HCT116 (cell line): ENCODE data around the gene TYW5.

Experiments
- CEBPB ChIP-seq: IDR thresholded peaks from 2 replicates; pipeline ENCODE4 v1.6.1; 2012; ENCODE audit warnings: low read depth
- CTCF ChIP-seq, 3 experiments: fragments of 200-600 bp in 1 of 3; sonication (generic) in 1 of 3; IDR thresholded peaks in 2 of 3; conservative IDR thresholded peaks in 1 of 3; 2 replicates each; pipeline ENCODE4 v1.5.1; 2012 to 2017; ENCODE audit warnings: low read depth in 2 of 3, low read length in 2 of 3, antibody characterized with exemption in 1 of 3, borderline replicate concordance in 1 of 3, control low read depth in 1 of 3, mild to moderate bottlenecking in 1 of 3, mixed read lengths in 1 of 3, mixed run types in 1 of 3, moderate library complexity in 1 of 3; ENCODE audit not compliant: insufficient read depth in 1 of 3
- EGR1 ChIP-seq: IDR thresholded peaks from 2 replicates; pipeline ENCODE4 v1.6.1; 2012; ENCODE audit warnings: low read depth
- EZH2 ChIP-seq: fragments of 200-600 bp; sonication (generic); IDR thresholded peaks from 2 replicates; pipeline ENCODE4 v1.6.1; 2017; ENCODE audit warnings: antibody characterized with exemption, mixed run types
- EZH2phosphoT487 ChIP-seq: fragments of 200-600 bp; IDR thresholded peaks from 2 replicates; pipeline ENCODE4 v1.6.1; 2018; ENCODE audit warnings: antibody characterized with exemption, borderline replicate concordance
- POLR2AphosphoS5 ChIP-seq: IDR thresholded peaks from 2 replicates; pipeline ENCODE4 v1.6.1; 2011; ENCODE audit warnings: mild to moderate bottlenecking, low read depth, low read length, moderate library complexity
- RAD21 ChIP-seq: IDR thresholded peaks from 2 replicates; pipeline ENCODE4 v1.6.1; 2012; ENCODE audit warnings: low read depth, mild to moderate bottlenecking
- SIN3A ChIP-seq: IDR thresholded peaks from 2 replicates; pipeline ENCODE4 v1.6.1; 2012; ENCODE audit warnings: low read depth
- TCF7L2 ChIP-seq: IDR thresholded peaks from 2 replicates; pipeline ENCODE4 v1.7.0; 2011; ENCODE audit warnings: borderline replicate concordance, inconsistent platforms; ENCODE audit not compliant: insufficient read depth, insufficient read length; ENCODE audit errors: extremely low read depth
- YY1 ChIP-seq: IDR thresholded peaks from 2 replicates; pipeline ENCODE4 v1.6.1; 2011; ENCODE audit warnings: low read length, low read depth, moderate library complexity, mild to moderate bottlenecking; ENCODE audit not compliant: insufficient replicate concordance; ENCODE audit errors: extremely low read depth
- TF ChIP-seq, protein P1 (sequence below): IDR thresholded peaks from 2 replicates; pipeline ENCODE4 v1.6.1; 2012

GRCh38 chr2:199936554-199936953 lies 18.7 kb downstream of the TYW5 start:
- TF ChIP-seq SIN3A (no peak), POLR2AphosphoS5 (no peak), CTCF (IDR thresholded peaks at IDR 0.05 in 2 of 3, conservative IDR thresholded peaks at IDR 0.05 in 1 of 3; ENCODE audit: borderline replicate concordance in 1 of 3, insufficient read depth in 1 of 3, low read depth in 2 of 3, low read length in 2 of 3) (no peak), EZH2 (no peak), CEBPB (no peak), EGR1 (no peak), YY1 (no peak), TCF7L2 (no peak), EZH2phosphoT487 (no peak), RAD21 (no peak)
- TF ChIP-seq, protein P1, sequence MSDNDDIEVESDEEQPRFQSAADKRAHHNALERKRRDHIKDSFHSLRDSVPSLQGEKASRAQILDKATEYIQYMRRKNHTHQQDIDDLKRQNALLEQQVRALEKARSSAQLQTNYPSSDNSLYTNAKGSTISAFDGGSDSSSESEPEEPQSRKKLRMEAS: no peak
